ENCODE results near the gene FANK1. TPM values are rescaled to one million over a fixed set of nuclear protein-coding genes. Genes with fewer than 3 reads are reported as not detected.

The FANK1 gene
- total and polyA plus RNA-seq, 2 donors: 2.5 to 14.1 TPM

DNA sequence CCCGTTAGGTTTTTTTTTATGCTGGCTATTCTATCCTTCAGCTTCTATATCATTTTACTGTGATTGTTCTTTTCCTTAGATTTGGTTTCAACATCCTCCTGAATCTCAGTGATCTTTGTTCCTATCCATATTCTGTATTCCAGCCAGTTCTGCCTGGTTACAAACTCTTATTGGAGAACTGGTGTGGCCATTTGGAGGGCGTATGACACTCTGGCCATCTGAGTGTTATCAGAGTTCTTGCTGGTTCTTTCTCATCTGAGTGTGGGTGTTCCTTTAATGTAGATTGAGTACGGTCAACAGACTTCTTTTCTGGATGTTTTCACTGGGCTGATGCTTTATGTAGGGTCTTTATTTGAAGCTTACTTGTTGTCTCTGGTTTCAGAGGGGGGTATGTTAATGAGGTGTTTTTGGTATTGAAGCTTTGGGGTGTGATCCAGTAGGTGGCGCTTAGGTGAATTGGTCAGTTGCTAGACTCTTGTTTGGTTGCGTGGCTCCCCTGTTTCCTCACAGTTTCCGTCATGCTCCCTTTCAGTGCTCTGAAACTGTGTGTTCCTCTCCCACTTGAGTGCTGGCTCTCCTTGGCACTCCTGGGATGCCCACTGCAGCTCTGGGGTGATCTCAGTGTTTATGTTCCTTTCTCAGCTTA, 80.7 kb downstream of the FANK1 start:
- Histone ChIP-seq H3K9me3 (ENCODE audit: control insufficient read depth in 2 of 2, insufficient read depth in 1 of 2, low read length in 1 of 2) (no peaks in the 10 kb centered on the region), H3K27me3 (ENCODE audit: control insufficient read depth in 2 of 2, insufficient read depth in 1 of 2, low read length in 1 of 2) (no peaks in the 10 kb centered on the region), H3K27ac (ENCODE audit: low read depth in 1 of 2, low read length in 1 of 2) (no peak overlapping the region), H3K4me3 (ENCODE audit: low read length in 2 of 2) (no peak overlapping the region), H3K36me3 (ENCODE audit: control insufficient read depth in 2 of 2, insufficient read depth in 2 of 2, low read length in 1 of 2) (no peaks in the 10 kb centered on the region), H3K4me1 (ENCODE audit: control insufficient read depth in 2 of 2, insufficient read depth in 2 of 2, low read length in 2 of 2) (no peaks in the 10 kb centered on the region)
- 97% methylated on average over 6 of the region's 6 CpGs for WGBS
- DNase-seq (ENCODE audit: low read depth in 6 of 9, low spot score in 9 of 9): no peak

- Histone ChIP-seq H3K4me3 (ENCODE audit: low read length in 2 of 2) (no peak overlapping the region), H3K4me1 (ENCODE audit: control insufficient read depth in 2 of 2, insufficient read depth in 2 of 2, low read length in 2 of 2) (no peaks in the 10 kb centered on the region), H3K27me3 (ENCODE audit: control insufficient read depth in 2 of 2, insufficient read depth in 1 of 2, low read length in 1 of 2) (no peaks in the 10 kb centered on the region), H3K27ac (ENCODE audit: low read depth in 1 of 2, low read length in 1 of 2) (no peak overlapping the region), H3K36me3 (ENCODE audit: control insufficient read depth in 2 of 2, insufficient read depth in 2 of 2, low read length in 1 of 2) (no peaks in the 10 kb centered on the region), H3K9me3 (ENCODE audit: control insufficient read depth in 2 of 2, insufficient read depth in 1 of 2, low read length in 1 of 2) (no peaks in the 10 kb centered on the region)
- WGBS: 73% methylated on average over 7 of the region's 7 CpGs
- no peak for DNase-seq (ENCODE audit: low read depth in 6 of 9, low spot score in 9 of 9)
These were observed 83.6 kb downstream of the FANK1 start for GRCh38 chr10:125979976-125980375.

GRCh38 chr10:125980521-125981035, 84.2 kb downstream of the FANK1 start:
- H3K4me1 ChIP-seq (ENCODE audit: control insufficient read depth in 2 of 2, insufficient read depth in 2 of 2, low read length in 2 of 2): no peaks in the 10 kb centered on the region
- WGBS: 70% methylated on average over 6 of the region's 6 CpGs

DNA sequence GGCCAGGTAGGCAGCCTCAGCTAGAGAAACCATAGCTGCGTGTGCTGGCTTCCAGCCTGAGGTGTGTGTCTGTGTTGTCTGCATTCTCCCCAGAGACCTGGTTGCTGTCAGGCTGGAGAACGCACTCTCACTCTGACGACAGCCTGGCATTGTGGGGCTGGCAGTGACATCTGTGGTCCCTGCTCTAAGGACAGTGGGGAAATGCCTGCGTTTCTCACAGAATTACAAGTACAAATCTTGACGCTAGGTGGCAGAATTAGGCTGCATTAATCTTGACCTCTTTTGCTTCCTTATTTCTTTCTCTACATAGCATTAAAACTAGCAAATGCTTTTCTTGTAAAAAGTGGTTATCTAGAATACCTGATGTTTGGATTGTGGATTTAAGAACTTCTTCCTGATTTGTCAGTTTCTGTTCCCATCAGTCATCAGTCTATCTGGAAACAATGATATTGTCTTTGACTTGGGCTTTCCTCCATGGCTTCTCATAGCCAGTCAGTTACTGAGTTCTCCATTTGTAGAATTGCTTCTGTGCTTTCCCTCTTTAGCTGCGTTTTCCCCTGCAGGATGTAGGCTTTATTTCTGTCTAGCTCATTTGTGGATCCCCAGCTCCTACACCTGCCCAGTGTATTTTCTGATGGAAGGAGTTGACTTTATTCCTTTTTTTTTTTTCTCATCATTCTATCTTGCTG, 86.0 kb downstream of the FANK1 start:
- no peaks in the 10 kb centered on the region for H3K36me3 ChIP-seq (ENCODE audit: control insufficient read depth in 2 of 2, insufficient read depth in 2 of 2, low read length in 1 of 2)
- no peaks in the 10 kb centered on the region for H3K9me3 ChIP-seq (ENCODE audit: control insufficient read depth in 2 of 2, insufficient read depth in 1 of 2, low read length in 1 of 2)
- H3K4me1 ChIP-seq (ENCODE audit: control insufficient read depth in 2 of 2, insufficient read depth in 2 of 2, low read length in 2 of 2): no peaks in the 10 kb centered on the region
- DNase-seq (ENCODE audit: low read depth in 6 of 9, low spot score in 9 of 9): peak in 8 of 9 donors; percentile 18 to 71 (median 38)
- WGBS: 22% methylated on average over 6 of the region's 6 CpGs
- H3K4me3 ChIP-seq (ENCODE audit: low read length in 2 of 2): no peak overlapping the region
- no peaks in the 10 kb centered on the region for H3K27me3 ChIP-seq (ENCODE audit: control insufficient read depth in 2 of 2, insufficient read depth in 1 of 2, low read length in 1 of 2)
- H3K27ac ChIP-seq (ENCODE audit: low read depth in 1 of 2, low read length in 1 of 2): no peak overlapping the region

More at GRCh38 chr10:125980521-125981035, 84.2 kb downstream of the FANK1 start:
- H3K36me3 ChIP-seq (ENCODE audit: control insufficient read depth in 2 of 2, insufficient read depth in 2 of 2, low read length in 1 of 2): no peaks in the 10 kb centered on the region
- H3K9me3 ChIP-seq (ENCODE audit: control insufficient read depth in 2 of 2, insufficient read depth in 1 of 2, low read length in 1 of 2): no peaks in the 10 kb centered on the region
- no peak overlapping the region for H3K4me3 ChIP-seq (ENCODE audit: low read length in 2 of 2)
- H3K27ac ChIP-seq (ENCODE audit: low read depth in 1 of 2, low read length in 1 of 2): no peak overlapping the region
- DNase-seq (ENCODE audit: low read depth in 6 of 9, low spot score in 9 of 9): no peak
- H3K27me3 ChIP-seq (ENCODE audit: control insufficient read depth in 2 of 2, insufficient read depth in 1 of 2, low read length in 1 of 2): no peaks in the 10 kb centered on the region

DNA sequence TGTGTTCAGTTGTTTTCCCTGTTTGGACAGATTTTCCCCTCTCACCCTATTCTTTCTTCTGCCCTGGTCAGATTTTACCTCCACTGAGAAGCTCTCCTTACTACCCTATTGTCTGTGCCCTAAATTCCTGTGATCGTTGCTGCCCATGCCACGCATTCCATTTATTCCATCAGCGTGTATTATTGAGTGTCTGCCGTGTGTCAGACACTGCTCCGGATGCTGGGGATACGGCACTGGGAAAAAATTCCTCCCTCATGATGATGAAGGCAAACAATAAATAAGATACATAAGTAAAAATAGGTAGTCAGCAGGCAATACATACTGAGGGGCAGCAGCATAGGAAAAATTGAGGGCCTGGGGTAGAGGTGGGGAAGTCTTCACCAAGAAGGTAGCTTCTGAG, 86.8 kb downstream of the FANK1 start:
- H3K4me1 ChIP-seq (ENCODE audit: control insufficient read depth in 2 of 2, insufficient read depth in 2 of 2, low read length in 2 of 2): no peaks in the 10 kb centered on the region
- H3K27me3 ChIP-seq (ENCODE audit: control insufficient read depth in 2 of 2, insufficient read depth in 1 of 2, low read length in 1 of 2): no peaks in the 10 kb centered on the region
- no peaks in the 10 kb centered on the region for H3K9me3 ChIP-seq (ENCODE audit: control insufficient read depth in 2 of 2, insufficient read depth in 1 of 2, low read length in 1 of 2)
- WGBS: 81% methylated on average over 6 of the region's 6 CpGs
- no peak overlapping the region for H3K27ac ChIP-seq (ENCODE audit: low read depth in 1 of 2, low read length in 1 of 2)
- DNase-seq (ENCODE audit: low read depth in 6 of 9, low spot score in 9 of 9): no peak
- no peaks in the 10 kb centered on the region for H3K36me3 ChIP-seq (ENCODE audit: control insufficient read depth in 2 of 2, insufficient read depth in 2 of 2, low read length in 1 of 2)
- H3K4me3 ChIP-seq (ENCODE audit: low read length in 2 of 2): no peak overlapping the region

- Histone ChIP-seq H3K27ac (ENCODE audit: low read depth in 1 of 2, low read length in 1 of 2) (no peak overlapping the region), H3K4me3 (ENCODE audit: low read length in 2 of 2) (no peak overlapping the region), H3K36me3 (ENCODE audit: control insufficient read depth in 2 of 2, insufficient read depth in 2 of 2, low read length in 1 of 2) (no peaks in the 10 kb centered on the region), H3K27me3 (ENCODE audit: control insufficient read depth in 2 of 2, insufficient read depth in 1 of 2, low read length in 1 of 2) (no peaks in the 10 kb centered on the region), H3K9me3 (ENCODE audit: control insufficient read depth in 2 of 2, insufficient read depth in 1 of 2, low read length in 1 of 2) (no peaks in the 10 kb centered on the region), H3K4me1 (ENCODE audit: control insufficient read depth in 2 of 2, insufficient read depth in 2 of 2, low read length in 2 of 2) (no peaks in the 10 kb centered on the region)
- 95% methylated on average over 5 of the region's 5 CpGs for WGBS
- DNase-seq (ENCODE audit: low read depth in 6 of 9, low spot score in 9 of 9): no peak
These were observed 87.3 kb downstream of the FANK1 start for GRCh38 chr10:125983656-125984055.

- H3K4me1 ChIP-seq (ENCODE audit: control insufficient read depth in 2 of 2, insufficient read depth in 2 of 2, low read length in 2 of 2): no peaks in the 10 kb centered on the region
- no peak overlapping the region for H3K27ac ChIP-seq (ENCODE audit: low read depth in 1 of 2, low read length in 1 of 2)
- 93% methylated on average over 4 of the region's 4 CpGs for WGBS
- H3K4me3 ChIP-seq (ENCODE audit: low read length in 2 of 2): no peak overlapping the region
- no peaks in the 10 kb centered on the region for H3K36me3 ChIP-seq (ENCODE audit: control insufficient read depth in 2 of 2, insufficient read depth in 2 of 2, low read length in 1 of 2)
- H3K9me3 ChIP-seq (ENCODE audit: control insufficient read depth in 2 of 2, insufficient read depth in 1 of 2, low read length in 1 of 2): no peaks in the 10 kb centered on the region
- no peaks in the 10 kb centered on the region for H3K27me3 ChIP-seq (ENCODE audit: control insufficient read depth in 2 of 2, insufficient read depth in 1 of 2, low read length in 1 of 2)
- no peak for DNase-seq (ENCODE audit: low read depth in 6 of 9, low spot score in 9 of 9)
These were observed 88.0 kb downstream of the FANK1 start for GRCh38 chr10:125984346-125984745.

DNA sequence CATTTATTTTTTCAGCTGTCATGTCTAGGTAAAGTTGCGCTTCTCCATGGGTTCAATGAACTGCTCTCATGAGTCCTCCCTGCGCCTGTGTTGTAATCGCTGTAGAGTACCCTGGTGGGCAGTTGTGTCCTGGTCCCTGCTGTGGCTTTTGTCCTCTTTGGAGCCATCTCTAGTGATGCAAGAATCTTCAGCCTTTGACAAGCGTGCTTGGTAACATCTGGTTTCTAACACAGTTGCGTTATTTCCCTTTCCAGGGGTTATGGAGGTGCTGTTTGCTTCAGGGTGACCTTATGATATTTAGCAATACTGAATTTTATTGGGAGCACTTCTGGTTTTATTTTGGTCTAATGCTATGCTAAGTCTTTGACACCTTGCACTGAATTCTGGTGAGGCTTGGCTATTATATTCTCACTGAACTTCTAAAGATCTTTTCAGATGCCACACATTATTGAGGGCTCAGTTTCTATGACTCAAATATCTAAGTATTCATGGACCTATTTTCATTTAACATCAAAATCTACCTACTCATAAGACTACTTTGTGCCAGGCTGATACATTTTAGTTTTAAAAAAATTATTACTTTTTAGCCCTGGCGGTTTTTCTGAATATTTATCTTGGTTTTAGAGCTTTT, 88.6 kb downstream of the FANK1 start:
- WGBS: 87% methylated on average over 6 of the region's 6 CpGs
- no peaks in the 10 kb centered on the region for H3K4me1 ChIP-seq (ENCODE audit: control insufficient read depth in 2 of 2, insufficient read depth in 2 of 2, low read length in 2 of 2)
- no peak for DNase-seq (ENCODE audit: low read depth in 6 of 9, low spot score in 9 of 9)
- no peaks in the 10 kb centered on the region for H3K9me3 ChIP-seq (ENCODE audit: control insufficient read depth in 2 of 2, insufficient read depth in 1 of 2, low read length in 1 of 2)
- no peaks in the 10 kb centered on the region for H3K36me3 ChIP-seq (ENCODE audit: control insufficient read depth in 2 of 2, insufficient read depth in 2 of 2, low read length in 1 of 2)
- H3K4me3 ChIP-seq (ENCODE audit: low read length in 2 of 2): no peak overlapping the region
- H3K27me3 ChIP-seq (ENCODE audit: control insufficient read depth in 2 of 2, insufficient read depth in 1 of 2, low read length in 1 of 2): no peaks in the 10 kb centered on the region
- no peak overlapping the region for H3K27ac ChIP-seq (ENCODE audit: low read depth in 1 of 2, low read length in 1 of 2)

DNA sequence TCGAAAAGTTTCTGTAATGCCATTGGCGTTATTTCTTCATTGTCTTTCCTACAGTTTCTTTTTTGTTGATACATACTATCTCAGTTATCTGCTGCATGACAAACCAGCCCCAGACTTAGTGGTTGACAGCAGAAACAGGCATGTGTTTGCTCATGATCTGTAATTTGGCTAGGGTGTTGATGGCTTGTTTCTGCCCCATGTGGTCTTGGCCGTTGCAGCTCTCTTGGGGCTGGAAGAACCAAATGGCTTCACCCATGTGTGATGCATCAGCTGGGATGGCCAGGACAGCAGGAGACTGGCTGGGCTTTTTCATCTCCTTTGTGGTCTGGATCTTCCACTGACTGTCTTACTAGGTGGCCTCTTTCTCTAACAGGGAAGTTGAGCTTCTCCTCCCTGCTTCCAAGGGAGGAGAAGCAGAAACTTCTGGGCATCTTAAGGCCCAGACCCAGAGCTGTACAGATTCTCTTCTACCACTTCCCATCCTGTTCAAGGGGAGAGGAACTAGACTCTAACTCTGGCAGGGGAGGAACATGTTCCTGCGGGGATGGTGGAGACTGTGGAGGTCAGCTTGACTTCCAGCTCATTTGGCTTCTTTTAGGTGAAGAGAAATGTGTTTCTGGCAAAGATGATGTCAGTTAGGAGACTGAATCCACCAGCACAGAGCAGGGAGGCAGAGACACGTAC, 89.3 kb downstream of the FANK1 start:
- Histone ChIP-seq H3K4me1 (ENCODE audit: control insufficient read depth in 2 of 2, insufficient read depth in 2 of 2, low read length in 2 of 2) (no peaks in the 10 kb centered on the region), H3K9me3 (ENCODE audit: control insufficient read depth in 2 of 2, insufficient read depth in 1 of 2, low read length in 1 of 2) (peaks cover 0 to 3% of the 10 kb centered on the region in 2 donors), H3K27me3 (ENCODE audit: control insufficient read depth in 2 of 2, insufficient read depth in 1 of 2, low read length in 1 of 2) (no peaks in the 10 kb centered on the region), H3K36me3 (ENCODE audit: control insufficient read depth in 2 of 2, insufficient read depth in 2 of 2, low read length in 1 of 2) (no peaks in the 10 kb centered on the region), H3K27ac (ENCODE audit: low read depth in 1 of 2, low read length in 1 of 2) (no peak overlapping the region), H3K4me3 (ENCODE audit: low read length in 2 of 2) (no peak overlapping the region)
- DNase-seq (ENCODE audit: low read depth in 6 of 9, low spot score in 9 of 9): no peak
- WGBS: 83% methylated on average over 5 of the region's 5 CpGs
